Inflammatory macrophage (primary cell): ENCODE results near the gene BTBD1.

ENCODE experiments used
- DNase-seq, 2 donors: peaks; one replicate each; pipeline ENCODE4 v3.0.0-alpha.2; 2020 to 2022

The BTBD1 gene

GRCh38 chr15:82986442-82986780, 80.6 kb downstream of the BTBD1 start:
- DNase-seq = peak; percentile 5 to 23

GRCh38 chr15:82985688-82986441, 81.2 kb downstream of the BTBD1 start, which contains the start of gene RAMAC:
RAMAC (plus strand) TSS chr15:82986210; CDS start chr15:82989019, 2,809 bp downstream.
- peak; percentile 96 to 97 for DNase-seq

- DNase-seq = no peak
Measured at GRCh38 chr15:82980981-82981380, 86.1 kb downstream of the BTBD1 start.

GRCh38 chr15:82979726-82980125, 87.3 kb downstream of the BTBD1 start:
- no peak for DNase-seq

GRCh38 chr15:82978438-82978837, 88.6 kb downstream of the BTBD1 start:
- DNase-seq = no peak

- no peak for DNase-seq
Measured at GRCh38 chr15:82977076-82977475, 90.0 kb downstream of the BTBD1 start.

- no peak for DNase-seq
Measured at GRCh38 chr15:82972990-82973389, 94.1 kb downstream of the BTBD1 start.

GRCh38 chr15:82971218-82971984, 95.7 kb downstream of the BTBD1 start:
- no peak for DNase-seq

- DNase-seq = no peak
Measured at GRCh38 chr15:82970696-82971095, 96.4 kb downstream of the BTBD1 start.

GRCh38 chr15:82970078-82970686, 96.9 kb downstream of the BTBD1 start:
- no peak for DNase-seq

GRCh38 chr15:82969353-82969752, 97.7 kb downstream of the BTBD1 start:
- peak in 1 of 2 donors; percentile 20 for DNase-seq

GRCh38 chr15:82968066-82968465, 99.0 kb downstream of the BTBD1 start:
- peak; percentile 27 to 49 for DNase-seq

- DNase-seq = no peak
Measured at GRCh38 chr15:82966671-82967071, 100.4 kb downstream of the BTBD1 start.
